DND-41 (cell line): ENCODE measurements around the gene PPP1R12C.

Experiments used
- EZH2 ChIP-seq: IDR thresholded peaks from 3 replicates; pipeline ENCODE4 v1.6.1; 2012; ENCODE audit warnings: borderline replicate concordance, low read depth, mild to moderate bottlenecking, moderate library complexity, low read length, inconsistent platforms; ENCODE audit not compliant: severe bottlenecking
- TF ChIP-seq, protein P1 (sequence below): IDR thresholded peaks from 2 replicates; pipeline ENCODE4 v1.5.1; 2012; ENCODE audit warnings: borderline replicate concordance, low read length, moderate library complexity, mild to moderate bottlenecking; ENCODE audit not compliant: poor library complexity, severe bottlenecking; ENCODE audit errors: extremely low read depth

DNA sequence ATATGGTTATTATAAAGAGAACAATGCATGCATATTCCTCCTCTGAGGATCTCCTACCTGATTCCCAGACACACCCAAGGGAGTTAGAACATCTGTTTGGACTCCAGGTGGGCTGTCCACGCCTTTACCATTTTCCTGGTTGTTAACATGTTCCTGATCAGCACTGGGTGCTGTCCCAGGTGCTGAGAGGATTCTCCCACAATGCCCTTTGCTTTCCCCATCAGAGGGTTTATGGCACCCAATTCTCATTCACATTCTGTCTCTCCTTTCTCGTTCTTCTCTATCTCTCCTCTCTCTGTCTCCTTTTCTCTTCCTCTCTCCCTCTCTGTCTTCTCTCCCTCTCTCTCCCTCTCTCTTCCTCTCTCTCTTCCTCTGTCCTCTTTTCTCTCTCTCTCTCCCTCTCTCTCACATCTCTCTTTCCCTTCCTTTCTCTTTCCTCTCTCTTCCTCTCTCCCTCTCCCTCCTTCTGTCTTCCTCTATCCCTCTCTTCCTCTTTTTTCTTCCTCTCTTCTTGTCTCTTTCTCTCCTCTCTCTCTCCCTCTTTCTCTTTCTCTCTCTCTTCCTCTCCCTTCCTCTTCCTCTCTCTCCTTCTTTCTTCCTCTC, 51.2 kb downstream of the PPP1R12C start:
- TF ChIP-seq, protein P1, sequence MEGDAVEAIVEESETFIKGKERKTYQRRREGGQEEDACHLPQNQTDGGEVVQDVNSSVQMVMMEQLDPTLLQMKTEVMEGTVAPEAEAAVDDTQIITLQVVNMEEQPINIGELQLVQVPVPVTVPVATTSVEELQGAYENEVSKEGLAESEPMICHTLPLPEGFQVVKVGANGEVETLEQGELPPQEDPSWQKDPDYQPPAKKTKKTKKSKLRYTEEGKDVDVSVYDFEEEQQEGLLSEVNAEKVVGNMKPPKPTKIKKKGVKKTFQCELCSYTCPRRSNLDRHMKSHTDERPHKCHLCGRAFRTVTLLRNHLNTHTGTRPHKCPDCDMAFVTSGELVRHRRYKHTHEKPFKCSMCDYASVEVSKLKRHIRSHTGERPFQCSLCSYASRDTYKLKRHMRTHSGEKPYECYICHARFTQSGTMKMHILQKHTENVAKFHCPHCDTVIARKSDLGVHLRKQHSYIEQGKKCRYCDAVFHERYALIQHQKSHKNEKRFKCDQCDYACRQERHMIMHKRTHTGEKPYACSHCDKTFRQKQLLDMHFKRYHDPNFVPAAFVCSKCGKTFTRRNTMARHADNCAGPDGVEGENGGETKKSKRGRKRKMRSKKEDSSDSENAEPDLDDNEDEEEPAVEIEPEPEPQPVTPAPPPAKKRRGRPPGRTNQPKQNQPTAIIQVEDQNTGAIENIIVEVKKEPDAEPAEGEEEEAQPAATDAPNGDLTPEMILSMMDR = no peak
- no peak for TF ChIP-seq EZH2
